PC-9 (cell line): ENCODE measurements around the gene TPP1.

Experiments used
- EZH2 ChIP-seq: fragments of 200-600 bp; sonication (generic); IDR thresholded peaks from 2 replicates; pipeline ENCODE4 v1.8.0; 2017; ENCODE audit warnings: antibody characterized with exemption, low read depth
- TF ChIP-seq, protein P1 (sequence below): fragments of 200-600 bp; sonication (generic); conservative IDR thresholded peaks from 2 replicates; pipeline ENCODE4 v1.6.1; 2017; ENCODE audit warnings: mixed run types, antibody characterized with exemption, mild to moderate bottlenecking, moderate library complexity

- TF ChIP-seq, protein P1, sequence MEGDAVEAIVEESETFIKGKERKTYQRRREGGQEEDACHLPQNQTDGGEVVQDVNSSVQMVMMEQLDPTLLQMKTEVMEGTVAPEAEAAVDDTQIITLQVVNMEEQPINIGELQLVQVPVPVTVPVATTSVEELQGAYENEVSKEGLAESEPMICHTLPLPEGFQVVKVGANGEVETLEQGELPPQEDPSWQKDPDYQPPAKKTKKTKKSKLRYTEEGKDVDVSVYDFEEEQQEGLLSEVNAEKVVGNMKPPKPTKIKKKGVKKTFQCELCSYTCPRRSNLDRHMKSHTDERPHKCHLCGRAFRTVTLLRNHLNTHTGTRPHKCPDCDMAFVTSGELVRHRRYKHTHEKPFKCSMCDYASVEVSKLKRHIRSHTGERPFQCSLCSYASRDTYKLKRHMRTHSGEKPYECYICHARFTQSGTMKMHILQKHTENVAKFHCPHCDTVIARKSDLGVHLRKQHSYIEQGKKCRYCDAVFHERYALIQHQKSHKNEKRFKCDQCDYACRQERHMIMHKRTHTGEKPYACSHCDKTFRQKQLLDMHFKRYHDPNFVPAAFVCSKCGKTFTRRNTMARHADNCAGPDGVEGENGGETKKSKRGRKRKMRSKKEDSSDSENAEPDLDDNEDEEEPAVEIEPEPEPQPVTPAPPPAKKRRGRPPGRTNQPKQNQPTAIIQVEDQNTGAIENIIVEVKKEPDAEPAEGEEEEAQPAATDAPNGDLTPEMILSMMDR: no peak
- TF ChIP-seq EZH2: no peak
Measured at GRCh38 chr11:6578134-6578533, 41.1 kb downstream of the TPP1 start.
